HPDE6-E6E7 (cell line): Measurements from ENCODE around the gene CD101.

ENCODE experiments used
- DNase-seq: peaks from one replicate; pipeline ENCODE4 v3.0.0; 2011; ENCODE audit warnings: missing footprints; ENCODE audit errors: extremely low spot score

CD101 gene

DNA sequence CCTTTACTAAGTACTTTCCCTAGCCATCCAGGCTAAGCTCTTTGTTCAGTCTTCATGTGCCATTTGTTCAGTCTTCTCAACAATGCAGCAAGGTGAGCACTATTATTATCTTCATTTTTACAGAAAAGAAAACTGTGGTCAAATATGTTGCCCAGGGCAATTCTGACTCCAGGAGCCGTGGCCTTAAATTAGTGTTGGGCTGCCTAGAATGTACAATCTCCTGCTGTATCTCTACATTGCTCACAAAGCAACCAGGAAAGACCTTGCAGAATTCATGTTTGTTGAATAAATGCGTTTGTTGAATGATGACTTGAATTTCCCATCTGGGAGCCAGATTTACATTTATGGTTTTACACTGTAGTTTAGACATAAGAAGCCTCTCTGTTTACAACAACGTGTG is 14.2 kb downstream of the CD101 start:
- no peak for DNase-seq

- DNase-seq: no peak
Measured at GRCh38 chr1:117017062-117017461, 15.5 kb downstream of the CD101 start.

- no peak for DNase-seq
Measured at GRCh38 chr1:117017648-117018047, 16.1 kb downstream of the CD101 start.

GRCh38 chr1:117020526-117021156 is 19.1 kb downstream of the CD101 start:
- no peak for DNase-seq

- no peak for DNase-seq
Measured at GRCh38 chr1:117022114-117022513, 20.6 kb downstream of the CD101 start.

DNA sequence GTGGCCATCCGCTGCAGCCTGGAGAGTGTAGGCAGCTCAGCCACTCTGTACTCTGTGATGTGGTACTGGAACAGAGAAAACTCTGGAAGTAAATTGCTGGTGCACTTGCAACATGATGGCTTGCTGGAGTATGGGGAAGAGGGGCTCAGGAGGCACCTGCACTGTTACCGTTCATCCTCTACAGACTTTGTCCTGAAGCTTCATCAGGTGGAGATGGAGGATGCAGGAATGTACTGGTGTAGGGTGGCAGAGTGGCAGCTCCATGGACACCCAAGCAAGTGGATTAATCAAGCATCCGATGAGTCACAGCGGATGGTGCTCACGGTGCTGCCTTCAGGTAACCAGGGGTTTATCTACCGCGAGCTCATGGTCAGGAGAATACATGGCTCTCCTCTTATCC is 24.0 kb downstream of the CD101 start:
- no peak for DNase-seq

DNA sequence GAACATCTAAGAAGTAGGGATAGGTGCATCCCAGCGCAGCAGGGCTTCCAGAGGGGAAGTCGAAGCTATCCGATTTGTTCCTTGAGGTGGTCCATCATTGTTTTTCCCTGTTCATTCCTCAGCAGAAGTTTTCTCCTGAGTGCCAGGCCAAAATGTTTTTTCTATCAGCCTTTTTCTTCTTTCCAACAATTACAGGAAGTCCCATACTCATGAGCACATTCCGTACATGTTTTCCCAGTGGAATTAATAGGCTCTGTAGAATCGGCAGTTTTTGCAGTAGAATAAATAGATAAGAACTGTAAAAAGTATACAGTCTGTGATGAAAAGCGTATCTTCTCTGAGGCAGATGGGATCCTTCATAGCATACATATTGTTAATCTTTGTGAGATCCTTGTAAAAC is 24.8 kb downstream of the CD101 start:
- DNase-seq: no peak

- DNase-seq: no peak
Measured at GRCh38 chr1:117029685-117030084, 28.1 kb downstream of the CD101 start.

GRCh38 chr1:117030271-117030877 is 28.8 kb downstream of the CD101 start:
- no peak for DNase-seq

- DNase-seq: no peak
Measured at GRCh38 chr1:117032266-117032665, 30.7 kb downstream of the CD101 start.

- DNase-seq: no peak
Measured at GRCh38 chr1:117032681-117033539, 31.4 kb downstream of the CD101 start.

DNA sequence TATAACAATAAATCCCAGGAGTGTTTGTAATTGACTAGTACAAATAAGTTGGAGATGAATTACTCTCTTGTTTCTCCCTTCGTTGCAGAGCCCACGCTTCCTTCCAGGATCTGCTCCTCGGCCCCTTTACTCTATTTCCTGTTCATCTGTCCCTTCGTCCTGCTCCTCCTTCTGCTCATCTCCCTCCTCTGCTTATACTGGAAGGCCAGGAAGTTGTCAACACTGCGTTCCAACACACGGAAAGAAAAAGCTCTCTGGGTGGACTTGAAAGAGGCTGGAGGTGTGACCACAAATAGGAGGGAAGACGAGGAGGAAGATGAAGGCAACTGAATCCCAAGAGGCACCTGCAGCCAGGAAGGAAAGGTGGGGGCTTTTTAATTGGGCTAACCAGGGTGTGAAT is 32.2 kb downstream of the CD101 start:
- no peak for DNase-seq

GRCh38 chr1:117034791-117035290 is 33.3 kb downstream of the CD101 start:
- no peak for DNase-seq

GRCh38 chr1:117036018-117036461 is 34.5 kb downstream of the CD101 start:
- no peak for DNase-seq

DNA sequence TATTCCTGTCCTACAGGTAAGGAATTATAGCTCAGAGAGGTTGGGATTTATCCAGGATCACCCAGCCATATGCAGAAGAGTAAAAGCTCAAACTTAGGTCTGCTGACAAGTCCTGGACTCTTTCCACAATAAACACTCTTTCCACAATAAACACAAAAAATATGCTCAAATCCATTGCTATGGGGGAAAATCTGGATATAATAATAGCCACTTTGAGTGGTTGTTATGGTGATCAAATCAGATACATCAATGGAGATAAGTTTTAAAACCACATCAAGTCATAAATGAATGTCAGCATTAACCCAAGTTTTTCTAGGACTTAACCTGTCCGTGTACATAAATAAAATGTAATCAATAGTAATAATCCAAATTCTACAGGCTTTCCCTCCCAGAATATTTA is 36.2 kb downstream of the CD101 start:
- DNase-seq: no peak

- DNase-seq: no peak
Measured at GRCh38 chr1:117038236-117038635, 36.7 kb downstream of the CD101 start.

- no peak for DNase-seq
Measured at GRCh38 chr1:117044217-117044616, 42.7 kb downstream of the CD101 start.

GRCh38 chr1:117045644-117046043 is 44.1 kb downstream of the CD101 start:
- DNase-seq: no peak

- no peak for DNase-seq
Measured at GRCh38 chr1:117046781-117047180, 45.2 kb downstream of the CD101 start.

GRCh38 chr1:117047271-117047670 is 45.7 kb downstream of the CD101 start:
- no peak for DNase-seq

- DNase-seq: no peak
Measured at GRCh38 chr1:117049857-117050256, 48.3 kb downstream of the CD101 start.

DNA sequence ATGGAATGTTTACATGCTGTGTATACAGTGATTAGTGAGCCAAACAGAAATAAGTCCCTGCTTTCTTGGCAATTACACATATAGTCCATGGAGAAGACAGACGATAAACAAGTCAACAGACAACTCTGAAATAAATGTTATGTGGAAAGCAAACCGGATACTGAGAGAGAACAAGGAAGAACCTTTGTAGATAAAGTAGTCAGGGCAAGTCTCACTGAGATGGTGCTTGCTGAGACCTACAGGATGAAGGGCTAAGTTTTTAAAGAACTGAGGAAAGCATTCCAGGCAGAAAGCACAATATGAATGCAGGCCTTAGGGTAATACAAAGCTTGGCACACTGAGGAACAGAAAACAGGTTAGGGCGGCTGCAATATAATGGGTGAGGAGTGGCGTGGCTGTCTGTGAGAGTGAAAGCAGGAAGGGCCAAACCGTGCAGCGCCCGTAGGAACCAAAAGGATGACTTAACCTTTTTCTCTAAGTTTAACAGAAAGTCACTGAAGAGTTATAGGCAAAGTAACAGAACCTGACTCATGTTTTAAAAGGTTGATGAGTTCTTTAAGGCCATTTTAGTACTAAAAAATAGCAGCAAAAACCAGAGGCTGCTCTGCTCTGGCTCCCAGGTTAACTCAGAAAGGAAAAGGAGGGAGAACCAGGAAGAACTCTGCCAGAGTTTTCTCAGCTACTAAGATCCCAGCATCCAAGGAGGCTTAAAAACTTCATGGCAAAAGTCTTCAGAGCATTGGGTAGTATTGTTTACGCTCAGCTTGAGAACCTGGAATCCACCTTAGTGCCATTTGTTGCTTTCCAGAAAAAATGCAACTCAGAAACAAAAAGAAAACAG is 49.9 kb downstream of the CD101 start:
- peak; percentile 40 for DNase-seq
